ENCODE results near the gene UTF1. TPM values are rescaled to one million over a fixed set of nuclear protein-coding genes. Genes with fewer than 3 reads are reported as not detected.

UTF1 gene
- total and polyA plus RNA-seq, 2 donors (not counting 1 experiment from before 2014, with no cell fraction given): 0.10 to 0.25 TPM

GRCh38 chr10:133280391-133281059 lies 50.5 kb downstream of the UTF1 start:
- TF ChIP-seq CTCF (IDR thresholded peaks at IDR 0.05) (no peak), EZH2 (IDR thresholded peaks at IDR 0.05; ENCODE audit: borderline replicate concordance, insufficient read depth, low read depth, low read length, poor library complexity, severe bottlenecking) (no peak)
- Mint-ChIP-seq H3K4me1 (peaks cover 32% of the 10 kb centered on the region), H3K27me3 (no peaks in the 10 kb centered on the region), H3K4me3 (no peak overlapping the region), H3K9me3 (ENCODE audit: insufficient read depth) (no peaks in the 10 kb centered on the region), H3K27ac (peak overlapping the region; percentile 56)
- ATAC-seq (ENCODE audit: low read depth): no peak
- Histone ChIP-seq H3K4me3 (ENCODE audit: control extremely low read depth in 1 of 5, extremely low read depth in 1 of 5, insufficient read depth in 1 of 5, low read depth in 2 of 5, low read length in 4 of 5) (no peak overlapping the region), H3K9me3 (ENCODE audit: control extremely low read depth in 1 of 3, control insufficient read depth in 2 of 3, insufficient read depth in 1 of 3, low read length in 2 of 3) (no peaks in the 10 kb centered on the region), H3K4me2 (replicated peaks; ENCODE audit: low read depth, low read length, poor library complexity, severe bottlenecking) (no peak overlapping the region), H4K20me1 (ENCODE audit: control insufficient read depth, insufficient read depth, low read length, poor library complexity, severe bottlenecking) (peaks cover 7% of the 10 kb centered on the region), H3K9ac (ENCODE audit: low read length) (no peak overlapping the region), H2AFZ (ENCODE audit: insufficient read depth, low read depth, low read length, poor library complexity, severe bottlenecking) (no peak overlapping the region), H3K4me1 (ENCODE audit: control insufficient read depth in 2 of 2, insufficient read depth in 2 of 2, low read length in 2 of 2) (peaks cover 37 to 47% of the 10 kb centered on the region in 2 donors), H3K27me3 (replicated peaks in 1 of 4; ENCODE audit: control extremely low read depth in 1 of 4, control insufficient read depth in 3 of 4, insufficient read depth in 4 of 4, low read length in 3 of 4) (no peaks in the 10 kb centered on the region), H3K79me2 (ENCODE audit: control insufficient read depth, insufficient read depth, low read length) (peaks cover 8% of the 10 kb centered on the region), H3K27ac (ENCODE audit: low read length in 2 of 2) (no peak overlapping the region), H3K36me3 (replicated peaks in 1 of 2; ENCODE audit: control extremely low read depth in 1 of 2, control insufficient read depth in 1 of 2, extremely low read depth in 1 of 2, insufficient read depth in 2 of 2, low read length in 1 of 2) (peaks cover 0 to 40% of the 10 kb centered on the region in 2 experiments)
- intact Hi-C loops (cut with micrococcal nuclease): no loop called here
- DNase-seq: no peak
- ChIA-PET CTCF (interaction anchor here (1.4 to 3.7 kb wide), 2 partner anchors 27 to 49 kb away, joined by 7 to 21 read pairs; no protein-coding TSS in a partner anchor), POLR2A (interaction anchor here (0.6 to 1.3 kb wide), 3 partner anchors 17 to 20 kb away, joined by 3 read pairs; no protein-coding TSS in a partner anchor)
- 95% methylated on average over 10 of the region's 10 CpGs for WGBS (ENCODE audit: insufficient coverage)

GRCh38 chr10:133281084-133281483 lies 51.1 kb downstream of the UTF1 start:
- DNase-seq (no peak), ATAC-seq (ENCODE audit: low read depth) (no peak)
- H3K27ac Mint-ChIP-seq: no peak overlapping the region
- H3K4me3 ChIP-seq (ENCODE audit: control extremely low read depth in 1 of 5, extremely low read depth in 1 of 5, insufficient read depth in 1 of 5, low read depth in 2 of 5, low read length in 4 of 5): no peak overlapping the region
- no peak overlapping the region for H2AFZ ChIP-seq (ENCODE audit: insufficient read depth, low read depth, low read length, poor library complexity, severe bottlenecking)
- WGBS (ENCODE audit: insufficient coverage): 98% methylated on average over 12 of the region's 15 CpGs
- H3K9ac ChIP-seq (ENCODE audit: low read length): no peak overlapping the region
- H3K9me3 ChIP-seq (ENCODE audit: control extremely low read depth in 1 of 3, control insufficient read depth in 2 of 3, insufficient read depth in 1 of 3, low read length in 2 of 3): no peaks in the 10 kb centered on the region
- H3K79me2 ChIP-seq (ENCODE audit: control insufficient read depth, insufficient read depth, low read length): peaks cover 3% of the 10 kb centered on the region
- H3K4me2 ChIP-seq (replicated peaks; ENCODE audit: low read depth, low read length, poor library complexity, severe bottlenecking): no peak overlapping the region
- CTCF ChIA-PET: interaction anchor here (1.1 to 3.7 kb wide), 3 partner anchors 26 to 48 kb away, joined by 5 to 21 read pairs (median 7); no protein-coding TSS in a partner anchor
- H4K20me1 ChIP-seq (ENCODE audit: control insufficient read depth, insufficient read depth, low read length, poor library complexity, severe bottlenecking): peaks cover 7% of the 10 kb centered on the region
- H3K4me1 ChIP-seq (ENCODE audit: control insufficient read depth in 2 of 2, insufficient read depth in 2 of 2, low read length in 2 of 2): peaks cover 33 to 42% of the 10 kb centered on the region in 2 donors
- TF ChIP-seq CTCF (IDR thresholded peaks at IDR 0.05): no peak
- TF ChIP-seq EZH2 (IDR thresholded peaks at IDR 0.05; ENCODE audit: borderline replicate concordance, insufficient read depth, low read depth, low read length, poor library complexity, severe bottlenecking): no peak
- no peaks in the 10 kb centered on the region for H3K27me3 Mint-ChIP-seq
- no peaks in the 10 kb centered on the region for H3K9me3 Mint-ChIP-seq (ENCODE audit: insufficient read depth)
- no peak overlapping the region for H3K27ac ChIP-seq (ENCODE audit: low read length in 2 of 2)
- POLR2A ChIA-PET: interaction anchor here (0.6 to 1.1 kb wide), 2 partner anchors 17 to 20 kb away, joined by 3 read pairs; no protein-coding TSS in a partner anchor
- peaks cover 0 to 46% of the 10 kb centered on the region in 2 experiments for H3K36me3 ChIP-seq (replicated peaks in 1 of 2; ENCODE audit: control extremely low read depth in 1 of 2, control insufficient read depth in 1 of 2, extremely low read depth in 1 of 2, insufficient read depth in 2 of 2, low read length in 1 of 2)
- no peaks in the 10 kb centered on the region for H3K27me3 ChIP-seq (replicated peaks in 1 of 4; ENCODE audit: control extremely low read depth in 1 of 4, control insufficient read depth in 3 of 4, insufficient read depth in 4 of 4, low read length in 3 of 4)
- H3K4me1 Mint-ChIP-seq: peaks cover 29% of the 10 kb centered on the region
- no peak overlapping the region for H3K4me3 Mint-ChIP-seq
- intact Hi-C loops (cut with micrococcal nuclease): no loop called here
